ENCODE results near the gene ADGRB2. TPM values are rescaled to one million over a fixed set of nuclear protein-coding genes. Genes with fewer than 3 reads are reported as not detected.

The ADGRB2 gene
- polyA plus RNA-seq, 3 donors, result not detected

DNA sequence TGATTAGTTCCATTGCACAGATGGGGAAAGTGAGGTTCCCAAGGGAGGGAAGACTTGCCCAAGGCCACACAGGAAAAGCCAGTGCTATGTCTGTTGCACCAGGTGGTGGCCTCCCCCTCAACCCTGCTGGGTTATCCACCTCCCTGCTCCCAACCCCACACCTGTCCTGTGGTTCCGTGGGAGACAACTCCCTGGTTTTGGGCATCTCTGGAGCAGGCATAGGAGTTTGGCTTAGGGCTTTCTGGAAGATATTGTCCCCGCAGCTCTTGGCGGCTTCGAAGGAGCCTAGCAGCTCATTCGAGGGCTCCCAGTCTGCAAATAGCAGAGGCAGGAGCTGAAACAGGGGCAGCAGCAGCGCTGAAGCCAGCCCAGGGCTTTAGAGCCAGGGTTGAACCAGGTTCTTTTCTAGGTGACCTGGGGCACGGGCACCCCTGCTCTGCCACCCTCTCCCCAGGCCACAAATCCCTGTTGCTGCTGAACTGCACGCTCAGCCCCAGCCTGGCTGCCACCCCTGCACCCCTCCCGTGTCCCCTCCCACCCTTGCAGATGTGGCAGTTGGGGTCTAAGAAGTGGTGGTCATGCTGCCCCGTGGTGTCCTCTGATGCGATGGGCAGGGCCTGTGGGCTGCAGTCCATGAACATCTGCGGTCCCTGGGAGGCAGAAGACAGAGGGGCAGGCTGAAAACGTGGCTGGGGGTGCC lies 29.6 kb upstream of the ADGRB2 start:
- intact Hi-C loops (cut with micrococcal nuclease), result loop anchor here in 1 of 2 donors (10.0 kb wide), 1 partner anchor 229 kb away; no protein-coding TSS in a partner anchor
- no peaks in the 10 kb centered on the region for H3K9me3 Mint-ChIP-seq
- peaks cover 5 to 17% (median 16%) of the 10 kb centered on the region in 3 donors for H3K27me3 Mint-ChIP-seq (ENCODE audit: low read depth in 3 of 3)
- Histone ChIP-seq H4K20me1 (ENCODE audit: insufficient read depth, low read length) (no peaks in the 10 kb centered on the region), H2AFZ (ENCODE audit: insufficient read depth, low read depth, low read length, poor library complexity, severe bottlenecking) (no peak overlapping the region), H3K27ac (ENCODE audit: low read depth in 1 of 2, low read length in 2 of 2) (no peak overlapping the region), H3K36me3 (replicated peaks in 1 of 2; ENCODE audit: control insufficient read depth in 1 of 2, insufficient read depth in 2 of 2, low read length in 2 of 2) (no peaks in the 10 kb centered on the region), H3K4me2 (replicated peaks; ENCODE audit: extremely low read depth, low read length, poor library complexity, severe bottlenecking) (no peak overlapping the region), H3K9ac (ENCODE audit: insufficient read depth, low read length, poor library complexity, severe bottlenecking) (no peak overlapping the region), H3K9me3 (replicated peaks in 1 of 2; ENCODE audit: control insufficient read depth in 1 of 2, insufficient read depth in 1 of 2, low read length in 2 of 2) (no peaks in the 10 kb centered on the region), H3K4me1 (ENCODE audit: control insufficient read depth in 1 of 2, insufficient read depth in 2 of 2, low read length in 2 of 2) (peaks cover 3 to 7% of the 10 kb centered on the region in 2 donors), H3K79me2 (ENCODE audit: insufficient read depth, low read length) (no peaks in the 10 kb centered on the region), H3K4me3 (replicated peaks in 1 of 3; ENCODE audit: low read depth in 2 of 3, low read length in 3 of 3) (no peak overlapping the region), H3K27me3 (ENCODE audit: control insufficient read depth in 2 of 2, insufficient read depth in 2 of 2, low read length in 2 of 2) (no peaks in the 10 kb centered on the region)
- no peak overlapping the region for H3K4me3 Mint-ChIP-seq
- peaks cover 2% of the 10 kb centered on the region for H3K4me1 Mint-ChIP-seq
- H3K36me3 Mint-ChIP-seq, result no peaks in the 10 kb centered on the region
- no peak overlapping the region for H3K27ac Mint-ChIP-seq
- TF ChIP-seq CTCF (IDR thresholded peaks at IDR 0.05), result no peak
- 95% methylated on average over 9 of the region's 13 CpGs for WGBS (ENCODE audit: insufficient coverage)
- no peak for DNase-seq

DNA sequence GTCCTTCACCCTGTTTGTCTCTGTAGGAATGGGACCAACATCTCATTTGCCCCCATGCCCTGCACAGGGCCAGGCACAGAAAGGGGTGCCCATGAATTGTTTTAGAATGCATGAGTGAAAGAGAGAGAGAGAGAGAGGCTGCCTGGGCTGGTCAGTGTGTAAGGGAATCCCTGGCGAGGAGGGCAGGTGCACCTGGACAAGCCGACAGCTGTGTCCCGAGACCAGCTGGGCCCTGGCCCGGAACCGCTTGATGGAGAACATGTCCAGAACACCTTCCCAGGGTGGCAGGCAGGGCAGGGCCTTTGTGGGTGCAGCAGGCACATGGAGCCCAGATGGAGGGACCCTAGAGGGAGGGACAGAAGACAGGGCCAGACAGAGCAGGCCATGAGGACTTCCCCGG lies 28.9 kb upstream of the ADGRB2 start:
- H3K4me1 ChIP-seq (ENCODE audit: control insufficient read depth in 1 of 2, insufficient read depth in 2 of 2, low read length in 2 of 2), result peaks cover 3 to 10% of the 10 kb centered on the region in 2 donors
- H3K79me2 ChIP-seq (ENCODE audit: insufficient read depth, low read length), result no peaks in the 10 kb centered on the region
- H3K9ac ChIP-seq (ENCODE audit: insufficient read depth, low read length, poor library complexity, severe bottlenecking), result no peak overlapping the region
- no peaks in the 10 kb centered on the region for H3K9me3 Mint-ChIP-seq
- H3K27ac ChIP-seq (ENCODE audit: low read depth in 1 of 2, low read length in 2 of 2), result no peak overlapping the region
- no peak overlapping the region for H3K4me2 ChIP-seq (replicated peaks; ENCODE audit: extremely low read depth, low read length, poor library complexity, severe bottlenecking)
- H3K27ac Mint-ChIP-seq, result no peak overlapping the region
- no peak for DNase-seq
- no peak overlapping the region for H3K4me3 ChIP-seq (replicated peaks in 1 of 3; ENCODE audit: low read depth in 2 of 3, low read length in 3 of 3)
- H2AFZ ChIP-seq (ENCODE audit: insufficient read depth, low read depth, low read length, poor library complexity, severe bottlenecking), result no peak overlapping the region
- H3K9me3 ChIP-seq (replicated peaks in 1 of 2; ENCODE audit: control insufficient read depth in 1 of 2, insufficient read depth in 1 of 2, low read length in 2 of 2), result no peaks in the 10 kb centered on the region
- no peak for TF ChIP-seq CTCF (IDR thresholded peaks at IDR 0.05)
- H4K20me1 ChIP-seq (ENCODE audit: insufficient read depth, low read length), result no peaks in the 10 kb centered on the region
- no peaks in the 10 kb centered on the region for H3K27me3 ChIP-seq (ENCODE audit: control insufficient read depth in 2 of 2, insufficient read depth in 2 of 2, low read length in 2 of 2)
- H3K36me3 Mint-ChIP-seq, result no peaks in the 10 kb centered on the region
- peaks cover 5 to 16% (median 14%) of the 10 kb centered on the region in 3 donors for H3K27me3 Mint-ChIP-seq (ENCODE audit: low read depth in 3 of 3)
- 90% methylated on average over 5 of the region's 6 CpGs for WGBS (ENCODE audit: insufficient coverage)
- H3K4me1 Mint-ChIP-seq, result peaks cover 2% of the 10 kb centered on the region
- no peak overlapping the region for H3K4me3 Mint-ChIP-seq
- no peaks in the 10 kb centered on the region for H3K36me3 ChIP-seq (replicated peaks in 1 of 2; ENCODE audit: control insufficient read depth in 1 of 2, insufficient read depth in 2 of 2, low read length in 2 of 2)
- intact Hi-C loops (cut with micrococcal nuclease), result loop anchor here in 1 of 2 donors (10.0 kb wide), 1 partner anchor 228 kb away; no protein-coding TSS in a partner anchor

Data from CD14-positive monocyte (primary cell).